DMS 273 (cell line): ENCODE measurements around the gene SPATA46.
"Not testable (repeated sequence)": the region's sequence is repeated elsewhere in the genome, so short reads cannot be mapped to it uniquely, and the experiment has no call there.

ENCODE experiments used
- DNase-seq: peaks from one replicate; lab custom pipeline; 2025; ENCODE audit not compliant: unreplicated experiment; lab: John Stamatoyannopoulos, UW

The SPATA46 gene, protein sequence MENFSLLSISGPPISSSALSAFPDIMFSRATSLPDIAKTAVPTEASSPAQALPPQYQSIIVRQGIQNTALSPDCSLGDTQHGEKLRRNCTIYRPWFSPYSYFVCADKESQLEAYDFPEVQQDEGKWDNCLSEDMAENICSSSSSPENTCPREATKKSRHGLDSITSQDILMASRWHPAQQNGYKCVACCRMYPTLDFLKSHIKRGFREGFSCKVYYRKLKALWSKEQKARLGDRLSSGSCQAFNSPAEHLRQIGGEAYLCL

DNA sequence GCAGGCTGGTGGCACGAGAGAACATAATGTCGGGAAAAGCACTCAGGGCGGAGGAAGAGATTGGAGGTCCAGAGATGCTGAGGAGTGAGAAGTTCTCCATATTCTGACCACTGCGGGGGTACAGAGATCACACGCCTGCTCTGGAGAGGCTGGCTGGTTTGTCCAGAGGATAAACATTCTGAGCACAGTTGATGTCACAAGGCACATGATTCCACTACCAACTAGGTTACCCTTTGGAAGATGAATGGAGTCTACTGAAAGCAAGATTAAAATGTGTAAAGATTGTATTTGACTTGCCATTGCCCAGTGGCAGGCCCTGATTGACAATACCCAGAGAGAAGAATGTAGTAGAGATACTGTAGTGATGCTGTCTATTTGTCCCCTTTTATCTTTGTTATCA is at the start of gene SPATA46:
Gene SPATA46, minus strand, starts transcription at position 164 of the 400 bp plus-strand sequence. Its CDS starts 64 bp downstream, at position 100.
- no peak for DNase-seq

DNA sequence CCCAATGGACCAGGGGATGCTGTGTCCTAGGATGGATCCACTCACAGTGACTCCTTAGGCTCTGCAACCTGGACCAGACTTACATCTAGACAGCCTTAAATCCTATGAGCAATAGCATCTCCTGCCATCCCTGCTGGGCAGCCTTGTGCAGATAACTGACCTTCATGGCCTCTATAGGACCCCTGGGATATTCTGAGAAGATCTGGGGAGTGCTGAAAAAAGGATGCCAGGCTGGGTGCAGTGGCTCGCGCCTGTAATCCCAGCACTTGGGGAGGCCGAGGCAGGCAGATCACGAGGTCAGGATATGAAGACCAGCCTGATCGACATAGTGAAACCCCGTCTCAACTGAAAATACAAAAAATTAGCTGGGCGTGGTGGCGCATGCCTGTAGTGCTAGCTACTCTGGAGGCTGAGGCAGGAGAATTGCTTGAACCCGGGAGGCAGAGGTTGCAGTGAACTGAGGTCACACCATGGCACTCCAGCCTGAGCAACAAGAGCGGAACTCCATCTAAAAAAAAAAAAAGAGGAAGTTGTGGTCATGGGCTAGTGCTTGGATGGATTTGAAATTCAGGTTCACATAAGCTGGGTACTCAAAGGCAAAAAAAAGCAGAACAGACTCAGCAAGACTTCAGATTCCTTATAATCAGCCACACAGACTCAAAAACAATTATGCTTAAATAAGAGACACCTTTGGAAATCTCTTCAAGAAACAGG is 46.2 kb upstream of the SPATA46 start:
- DNase-seq = no peak

DNA sequence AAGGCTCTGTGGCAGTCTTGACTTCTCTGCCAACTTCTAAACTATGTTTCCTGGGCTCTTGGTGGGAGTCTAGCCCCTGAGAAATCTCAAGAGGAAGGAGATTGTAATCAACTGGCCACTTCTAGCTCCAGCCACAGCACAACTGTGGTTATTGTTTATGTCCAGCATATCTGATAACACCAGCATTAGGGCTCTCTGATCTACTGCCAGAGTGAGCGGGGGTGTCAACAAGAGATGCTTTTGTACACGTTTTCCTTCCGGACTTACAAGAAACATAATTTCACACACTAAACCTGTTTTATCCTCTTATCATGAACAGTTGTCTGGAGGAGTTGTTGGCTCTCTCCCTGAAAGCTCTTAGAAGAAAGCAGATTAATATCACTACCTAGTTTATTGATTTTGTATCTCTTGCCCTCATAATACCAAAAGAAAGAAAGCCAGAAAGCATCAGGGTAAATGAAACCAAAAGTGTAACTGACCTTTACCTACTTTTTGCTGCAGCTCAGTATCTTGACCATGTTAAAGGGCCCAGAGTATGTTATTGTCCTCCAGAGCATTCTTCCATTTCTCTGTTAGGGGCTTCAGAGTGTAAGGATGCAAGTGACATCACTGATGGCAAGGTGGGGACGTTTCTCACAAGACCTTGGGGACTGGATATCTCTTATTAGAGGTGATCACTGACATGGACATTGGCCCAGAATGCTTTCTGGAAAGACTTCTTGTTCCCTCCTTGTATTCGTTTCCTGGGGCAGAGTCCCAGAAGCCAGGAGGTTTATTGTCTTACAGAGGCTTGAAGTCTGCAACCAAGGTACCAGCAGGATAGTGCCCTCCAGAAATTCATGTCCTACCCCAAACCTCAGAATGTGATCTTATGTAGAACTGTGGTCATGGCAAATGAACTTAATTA is 44.9 kb upstream of the SPATA46 start:
- DNase-seq = no peak

DNA sequence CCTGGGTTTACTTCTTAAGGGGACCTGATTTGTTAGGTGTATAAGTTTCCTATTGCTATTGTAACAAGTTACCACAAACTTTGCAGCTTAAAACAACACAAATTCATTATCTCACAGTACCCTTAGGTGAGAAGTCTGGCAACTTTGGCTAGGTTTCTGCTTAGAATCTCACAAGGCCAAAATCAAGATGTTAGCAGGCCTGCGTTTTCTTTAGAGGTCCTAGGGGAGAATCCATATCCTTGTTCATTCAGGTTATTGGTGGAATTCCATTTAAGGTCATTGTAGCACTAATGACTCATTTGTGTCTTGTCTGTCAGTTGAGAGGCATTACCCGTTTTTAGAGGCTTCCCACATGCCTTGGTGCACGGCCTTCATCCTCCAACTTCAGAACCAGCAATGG is 43.5 kb upstream of the SPATA46 start:
- no peak for DNase-seq

DNA sequence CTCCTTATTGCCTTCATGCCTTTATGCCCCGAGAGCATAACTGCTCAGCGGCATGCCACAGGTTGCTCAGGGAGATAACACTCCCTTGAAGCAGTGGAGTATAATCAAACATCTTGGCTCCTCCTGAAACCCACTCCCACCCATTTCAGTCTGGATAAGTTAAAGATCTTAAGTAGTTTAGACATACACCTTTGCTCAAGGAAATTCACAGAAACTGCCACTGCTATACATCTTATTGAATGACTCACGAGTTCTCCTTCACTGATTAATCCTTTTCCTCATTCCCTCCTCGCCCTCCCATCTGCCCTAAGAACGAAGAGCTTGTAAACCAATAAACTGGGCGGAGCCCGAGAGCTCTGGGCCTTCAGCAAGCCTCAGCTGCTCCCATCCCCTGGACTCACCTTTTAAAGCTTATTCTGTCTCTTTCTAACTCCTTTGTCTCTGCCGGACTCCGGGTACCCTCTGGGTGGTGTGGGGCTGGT is 42.8 kb upstream of the SPATA46 start:
- DNase-seq = not testable (repeated sequence)

DNA sequence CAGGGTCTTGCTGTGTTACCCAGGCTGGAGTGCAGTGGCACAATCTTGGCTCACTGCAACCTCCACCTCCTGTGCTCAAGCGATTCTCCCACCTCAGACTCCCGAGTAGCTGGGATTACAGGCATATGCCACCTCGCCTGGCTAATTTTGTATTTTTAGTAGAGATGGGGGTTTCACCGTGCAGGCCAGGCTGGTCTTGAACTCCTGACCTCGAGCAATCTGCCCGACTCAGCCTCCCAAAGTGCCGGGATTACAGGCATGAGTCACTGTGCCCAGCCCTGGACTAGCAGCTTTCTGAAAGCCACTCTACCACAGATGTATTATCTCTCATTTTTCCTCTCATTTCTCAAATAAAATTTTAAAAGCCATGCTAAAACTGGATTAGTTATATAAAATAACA is 41.9 kb upstream of the SPATA46 start:
- not testable (repeated sequence) for DNase-seq

DNA sequence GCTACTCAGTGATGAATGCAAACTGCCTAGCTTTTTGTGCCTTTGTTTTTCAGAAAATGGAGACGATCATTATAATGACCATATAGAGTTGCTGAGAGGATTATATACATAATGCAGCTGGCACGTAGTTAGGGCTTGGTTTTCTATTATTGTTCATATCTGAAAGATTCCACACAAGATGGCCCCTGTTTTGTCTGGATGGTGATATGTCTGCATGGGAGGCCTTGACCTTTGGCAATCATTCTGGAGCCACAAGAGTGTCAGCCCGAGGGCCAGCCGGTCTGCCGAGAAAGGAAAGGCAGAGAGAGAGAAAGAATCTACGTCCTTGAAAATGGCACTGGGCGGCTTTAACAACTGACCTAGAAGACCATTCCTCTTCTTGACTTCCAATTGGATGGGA is 41.0 kb upstream of the SPATA46 start:
- DNase-seq = no peak

DNA sequence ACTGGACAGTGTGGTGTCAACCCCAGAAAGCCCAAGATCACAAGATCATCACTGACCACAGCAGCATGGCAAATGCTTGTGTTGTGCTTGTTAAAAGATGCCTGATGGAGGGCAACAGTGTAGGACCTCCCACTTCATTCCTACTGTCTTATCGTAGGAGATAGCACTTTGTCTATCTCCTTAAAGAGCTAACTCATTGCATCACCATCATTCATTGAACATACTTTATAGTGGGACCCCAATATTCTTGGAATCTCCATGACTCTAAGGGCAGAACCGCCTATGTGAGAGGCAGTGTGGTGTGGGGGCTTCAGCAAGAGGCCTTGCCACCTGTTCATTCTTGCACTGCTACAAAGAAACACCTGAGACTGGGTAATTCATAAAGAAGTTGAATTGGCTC is 40.3 kb upstream of the SPATA46 start:
- no peak for DNase-seq

DNA sequence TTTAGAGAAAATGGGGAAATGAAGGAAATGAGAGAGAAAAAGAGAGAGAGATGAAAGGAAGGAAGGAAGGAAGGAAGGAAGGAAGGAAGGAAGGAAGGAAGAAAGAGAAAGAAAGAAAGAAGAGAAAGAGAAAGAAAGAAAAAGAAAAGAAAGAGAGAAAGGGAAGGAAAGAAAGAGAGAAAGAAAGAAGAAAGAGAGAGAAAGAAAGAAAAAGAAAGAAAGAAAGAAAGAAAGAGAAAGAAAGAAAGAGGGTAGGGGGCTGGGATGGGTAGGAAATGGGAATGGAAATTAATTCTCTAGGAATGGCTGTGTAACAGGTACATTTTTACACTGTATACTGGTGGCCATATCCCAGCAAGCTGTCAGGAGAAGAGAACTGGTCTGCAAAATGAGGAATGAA is 39.6 kb upstream of the SPATA46 start:
- no peak for DNase-seq

DNA sequence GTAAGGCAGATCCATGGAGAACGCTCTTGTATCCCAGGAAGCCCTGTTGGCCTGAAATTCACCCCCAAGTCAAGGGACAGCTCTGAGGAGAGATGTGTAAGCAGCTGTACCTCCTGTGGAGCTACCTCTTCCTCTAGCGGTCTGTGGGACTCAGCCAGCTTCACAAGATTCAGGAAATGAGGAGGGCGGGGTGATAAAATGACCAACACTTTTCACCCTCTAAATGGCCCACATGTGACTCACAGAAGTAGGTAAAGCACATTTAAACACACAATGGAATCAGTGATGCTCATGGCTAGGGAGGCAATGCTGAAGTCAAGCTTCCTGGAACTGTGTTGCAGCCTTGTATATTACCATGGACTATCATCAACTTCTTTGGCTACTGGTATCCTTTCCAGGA is 35.3 kb upstream of the SPATA46 start, which contains the start of gene SH2D1B:
Gene SH2D1B, minus strand, starts transcription at position 135 of the 400 bp plus-strand sequence. Its CDS starts 120 bp downstream, at position 15.
- no peak for DNase-seq

DNA sequence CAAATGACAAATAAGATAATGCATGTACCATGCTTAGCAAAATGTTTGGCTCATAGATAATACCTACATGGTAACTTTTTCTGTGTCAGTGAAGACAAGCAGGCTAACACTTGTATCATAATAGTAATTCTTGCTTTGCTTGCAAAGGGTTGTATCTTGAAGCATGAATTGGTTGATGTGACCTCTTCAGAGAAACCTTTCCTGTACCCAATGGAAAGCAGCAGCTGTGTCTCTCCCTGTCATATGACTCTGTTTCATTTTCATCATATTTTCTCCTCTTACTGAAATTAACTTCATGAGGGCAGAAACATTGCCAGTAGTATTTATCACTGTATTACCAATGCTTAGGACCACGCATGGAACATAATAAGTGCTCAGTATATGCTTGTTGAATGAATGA is 30.9 kb upstream of the SPATA46 start:
- no peak for DNase-seq

DNA sequence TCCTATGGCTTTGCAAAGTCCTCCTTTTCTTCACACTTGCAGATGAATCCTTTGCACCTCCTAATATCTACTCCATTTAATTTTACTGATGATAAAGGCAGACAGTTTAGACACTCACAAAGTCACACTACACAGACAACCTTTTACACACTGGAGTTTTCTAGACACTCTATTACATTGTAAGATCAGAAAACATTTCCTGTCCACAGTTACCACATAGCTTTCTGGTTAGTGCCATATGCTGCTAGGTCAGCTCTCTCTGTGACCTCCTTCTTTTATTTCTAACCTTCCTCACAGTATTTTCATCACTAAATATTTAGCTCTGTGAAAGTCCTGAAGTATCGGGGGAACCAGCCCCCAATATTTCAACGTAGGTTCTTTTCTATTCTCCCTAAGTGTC is 30.2 kb upstream of the SPATA46 start:
- no peak for DNase-seq

DNA sequence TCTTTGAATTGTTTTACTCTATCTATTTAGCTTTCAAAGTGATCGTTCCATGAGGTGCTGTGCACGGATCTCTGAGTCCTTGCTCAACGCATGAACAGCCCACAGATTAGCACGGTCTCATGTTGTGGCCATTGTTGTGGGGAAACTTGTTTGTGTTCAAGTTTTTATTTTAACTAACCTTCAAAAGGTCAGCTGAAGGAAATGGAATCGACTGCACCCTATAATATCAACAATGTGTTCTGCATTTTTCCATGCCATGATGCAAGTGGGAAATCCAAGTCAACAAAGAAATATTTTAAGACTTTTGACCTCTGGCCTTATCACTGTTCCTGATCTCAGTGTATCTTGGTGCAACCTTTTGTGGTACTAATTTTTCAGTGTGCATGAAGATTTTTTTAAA is 29.1 kb upstream of the SPATA46 start:
- no peak for DNase-seq

DNA sequence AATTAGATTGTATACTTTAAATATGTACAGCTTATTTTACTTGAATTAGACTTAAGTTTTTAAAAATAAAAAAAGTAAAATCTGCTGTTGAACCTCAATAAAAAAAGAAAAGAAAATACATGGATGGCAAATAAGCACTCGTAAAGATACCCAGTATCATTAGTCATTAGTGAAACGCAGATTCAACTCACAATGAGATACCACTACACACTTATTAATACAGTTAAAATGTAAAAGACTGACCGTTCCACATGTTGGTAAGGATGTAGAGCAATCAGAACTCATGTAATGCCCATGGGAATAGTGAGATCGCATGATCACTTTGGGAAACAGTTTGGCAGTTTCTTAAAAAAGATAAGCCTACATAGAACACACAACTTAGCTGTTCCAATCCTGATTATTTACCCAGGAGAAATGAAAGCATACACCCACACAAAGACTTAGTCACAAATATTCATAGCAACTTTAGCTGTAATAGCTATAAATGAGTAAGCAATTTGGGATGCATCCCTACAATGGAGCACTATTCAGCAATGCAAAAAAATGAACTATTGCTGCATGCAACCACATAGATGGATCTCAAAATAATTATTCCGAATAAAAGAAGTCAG is 28.0 kb upstream of the SPATA46 start:
- DNase-seq = no peak

DNA sequence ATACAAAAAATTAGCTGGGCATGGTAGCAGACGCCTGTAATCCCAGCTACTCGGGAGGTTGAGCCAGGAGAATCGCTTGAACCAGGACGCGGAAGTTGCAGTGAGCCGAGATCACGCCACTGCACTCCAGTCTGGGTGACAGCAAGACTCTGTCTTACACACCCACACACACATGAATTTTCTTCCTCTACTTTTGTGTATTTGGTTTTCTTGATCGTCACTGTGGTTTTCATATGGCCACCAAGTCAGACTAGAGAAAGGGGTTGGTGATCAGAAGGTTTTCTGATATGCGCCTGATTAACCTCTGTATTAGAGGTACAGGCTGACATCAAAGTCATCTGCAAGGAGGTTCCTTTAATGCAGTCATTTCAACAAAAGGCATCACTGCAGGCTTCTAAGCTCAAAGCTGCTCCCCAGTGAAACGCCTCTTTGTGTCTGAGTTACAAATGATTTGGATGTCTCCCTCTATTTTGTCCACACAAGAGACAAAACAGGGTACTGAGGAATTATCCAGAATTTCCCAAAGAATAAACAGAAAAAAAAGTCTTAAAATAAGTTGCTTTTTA is 24.2 kb upstream of the SPATA46 start:
- DNase-seq = no peak

DNA sequence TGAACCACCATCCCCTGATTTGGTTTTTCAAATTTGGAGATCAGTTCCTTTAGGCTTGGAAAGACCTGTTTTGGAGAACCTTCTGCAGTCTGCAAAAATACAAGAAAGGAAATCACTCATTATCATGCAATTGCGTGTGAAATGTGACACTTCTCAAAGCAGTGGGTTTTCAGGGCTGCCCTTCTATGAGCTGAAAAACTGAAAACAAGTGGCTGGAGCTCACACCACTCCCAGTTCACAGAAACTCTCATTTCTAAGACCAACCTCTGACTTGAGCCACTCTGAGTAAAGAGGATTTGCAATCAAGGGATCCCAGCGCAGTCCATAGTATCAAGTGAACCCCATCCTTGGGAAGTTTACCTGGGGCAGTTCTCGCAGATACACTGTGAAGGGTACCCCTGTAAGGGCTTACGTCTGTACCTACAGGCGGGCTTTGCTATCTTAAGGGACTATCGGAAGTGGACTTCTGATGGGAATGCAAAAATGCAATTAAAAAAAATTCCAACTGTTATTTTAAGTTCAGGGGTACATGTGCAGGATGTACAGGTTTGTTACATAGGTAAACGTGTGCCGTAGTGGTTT is 22.4 kb upstream of the SPATA46 start:
- DNase-seq = no peak

DNA sequence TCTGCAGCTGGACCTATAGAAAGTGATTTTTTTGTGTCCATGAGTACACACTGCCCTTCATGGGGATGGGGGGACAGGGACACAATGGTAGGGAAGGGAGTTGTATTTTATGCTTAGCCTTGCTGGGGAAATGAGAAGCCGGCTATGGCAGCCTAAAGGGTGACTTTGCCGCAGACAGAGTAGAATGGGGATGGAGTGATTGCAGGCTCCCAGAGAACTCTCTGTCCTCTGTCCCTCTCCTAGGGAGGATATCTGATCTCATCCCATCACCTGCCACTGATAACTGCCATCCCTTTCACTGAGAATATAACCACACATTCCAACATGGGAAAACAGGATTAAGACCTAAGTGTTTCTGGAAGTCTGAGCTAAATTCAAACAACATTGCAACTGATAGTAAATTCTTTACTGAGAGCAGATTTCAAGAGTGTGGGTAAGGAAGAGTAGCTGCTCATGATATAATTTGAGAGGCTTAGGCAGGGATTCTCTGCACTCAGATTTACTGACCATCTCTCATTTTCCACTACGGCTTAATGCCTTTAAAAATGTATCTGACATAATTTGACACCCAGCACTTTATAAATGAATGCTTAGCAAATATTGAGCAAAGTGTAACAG is 21.4 kb upstream of the SPATA46 start:
- no peak for DNase-seq

DNA sequence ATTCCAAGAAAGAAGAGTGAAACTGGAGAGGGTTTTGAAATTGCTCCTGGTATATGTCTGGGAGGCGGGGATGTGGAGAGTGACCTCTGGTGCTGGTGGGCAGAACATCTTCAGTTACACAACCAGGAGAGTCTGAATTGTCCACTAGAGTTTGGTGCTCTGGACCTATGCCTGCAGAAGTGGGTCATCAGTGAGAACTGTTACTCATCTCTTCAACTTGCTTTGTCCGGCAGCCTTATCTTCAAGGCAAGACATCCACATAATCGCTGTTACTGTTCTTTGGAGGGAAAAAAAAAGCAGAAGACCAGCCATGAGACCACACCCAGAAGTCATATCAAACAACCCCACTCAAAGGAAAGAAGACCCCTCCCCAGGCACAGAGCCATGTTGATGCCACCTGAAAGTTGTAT is 20.4 kb upstream of the SPATA46 start:
- no peak for DNase-seq

DNA sequence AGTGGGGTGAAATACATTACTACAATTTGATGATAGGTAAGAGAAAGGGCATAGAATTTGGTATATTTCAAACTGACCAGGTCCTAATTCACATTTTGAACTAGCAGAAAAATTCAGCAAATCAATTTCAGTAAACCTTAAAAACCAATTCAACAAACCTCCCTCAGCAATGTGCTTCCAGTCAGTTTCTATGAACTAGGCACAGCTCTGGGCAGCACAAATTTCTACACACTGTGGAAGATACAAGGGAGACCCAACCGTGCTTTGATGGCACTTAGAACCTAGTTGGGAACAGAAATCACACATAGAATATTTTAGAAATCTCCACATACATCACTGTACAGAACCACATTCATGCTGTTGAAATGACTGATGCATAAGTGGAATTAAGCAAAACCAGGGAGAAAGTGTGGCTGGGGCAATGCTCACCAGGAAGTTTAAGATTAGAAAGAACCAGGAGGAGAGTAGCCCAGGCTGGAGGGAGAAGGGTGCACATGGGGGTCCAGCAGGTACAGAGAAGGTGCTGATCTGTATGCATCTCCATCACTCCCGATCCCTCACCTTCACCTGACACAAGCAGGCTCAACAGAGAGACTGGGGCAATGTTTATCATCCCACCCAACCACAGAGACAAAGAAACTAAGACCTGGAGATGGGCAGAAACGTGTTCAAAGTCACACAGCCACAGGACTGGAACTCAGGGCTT is 19.7 kb upstream of the SPATA46 start:
- no peak for DNase-seq
